ENCODE results near the gene EFCAB6. TPM values are rescaled to one million over a fixed set of nuclear protein-coding genes. Genes with fewer than 3 reads are reported as not detected.

EFCAB6 gene
- total and polyA plus RNA-seq, 10 of the 15 experiments (the other 5 are each of a cell fraction or from before 2014, with no cell fraction given): 0.05 to 0.42 (median 0.19) TPM

DNA sequence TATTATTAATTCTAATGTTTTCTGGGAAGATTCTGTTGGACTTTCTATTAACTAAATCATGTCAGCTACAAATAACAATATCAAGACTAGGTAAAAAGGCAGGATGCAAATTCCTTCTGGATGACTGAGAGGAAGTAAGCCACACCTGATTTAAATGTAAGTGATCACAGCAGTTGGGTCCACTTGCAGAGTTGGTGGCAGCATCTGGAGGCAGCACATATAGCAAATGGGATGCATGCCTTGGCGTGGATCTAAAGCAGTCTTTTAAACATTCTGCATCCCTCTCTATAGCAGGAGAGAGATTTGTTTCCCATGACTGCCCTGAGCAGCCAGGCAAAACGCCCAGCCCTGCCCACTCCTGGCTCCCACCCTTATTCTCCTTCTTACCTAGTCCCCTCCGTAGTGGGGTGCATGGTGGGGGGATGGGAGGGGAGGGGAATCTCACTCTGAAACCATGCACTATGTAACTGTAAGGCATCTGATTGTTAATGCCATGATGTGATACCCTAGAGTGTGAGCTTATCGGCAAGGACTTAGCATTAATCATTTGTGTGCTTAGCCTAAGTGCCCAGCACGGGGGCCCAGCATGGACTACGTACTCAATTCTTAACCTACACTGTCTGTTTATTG lies 130.3 kb downstream of the EFCAB6 start (continued):
- TF ChIP-seq, protein P1, sequence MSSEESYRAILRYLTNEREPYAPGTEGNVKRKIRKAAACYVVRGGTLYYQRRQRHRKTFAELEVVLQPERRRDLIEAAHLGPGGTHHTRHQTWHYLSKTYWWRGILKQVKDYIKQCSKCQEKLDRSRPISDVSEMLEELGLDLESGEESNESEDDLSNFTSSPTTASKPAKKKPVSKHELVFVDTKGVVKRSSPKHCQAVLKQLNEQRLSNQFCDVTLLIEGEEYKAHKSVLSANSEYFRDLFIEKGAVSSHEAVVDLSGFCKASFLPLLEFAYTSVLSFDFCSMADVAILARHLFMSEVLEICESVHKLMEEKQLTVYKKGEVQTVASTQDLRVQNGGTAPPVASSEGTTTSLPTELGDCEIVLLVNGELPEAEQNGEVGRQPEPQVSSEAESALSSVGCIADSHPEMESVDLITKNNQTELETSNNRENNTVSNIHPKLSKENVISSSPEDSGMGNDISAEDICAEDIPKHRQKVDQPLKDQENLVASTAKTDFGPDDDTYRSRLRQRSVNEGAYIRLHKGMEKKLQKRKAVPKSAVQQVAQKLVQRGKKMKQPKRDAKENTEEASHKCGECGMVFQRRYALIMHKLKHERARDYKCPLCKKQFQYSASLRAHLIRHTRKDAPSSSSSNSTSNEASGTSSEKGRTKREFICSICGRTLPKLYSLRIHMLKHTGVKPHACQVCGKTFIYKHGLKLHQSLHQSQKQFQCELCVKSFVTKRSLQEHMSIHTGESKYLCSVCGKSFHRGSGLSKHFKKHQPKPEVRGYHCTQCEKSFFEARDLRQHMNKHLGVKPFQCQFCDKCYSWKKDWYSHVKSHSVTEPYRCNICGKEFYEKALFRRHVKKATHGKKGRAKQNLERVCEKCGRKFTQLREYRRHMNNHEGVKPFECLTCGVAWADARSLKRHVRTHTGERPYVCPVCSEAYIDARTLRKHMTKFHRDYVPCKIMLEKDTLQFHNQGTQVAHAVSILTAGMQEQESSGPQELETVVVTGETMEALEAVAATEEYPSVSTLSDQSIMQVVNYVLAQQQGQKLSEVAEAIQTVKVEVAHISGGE (CRISPR knock-in tag; IDR thresholded peaks at IDR 0.05): no peak
- TF ChIP-seq DPF2 (IDR thresholded peaks at IDR 0.05) (no peak), MLLT1 (IDR thresholded peaks at IDR 0.05) (no peak), CREB1 (IDR thresholded peaks at IDR 0.05; ENCODE audit: low read depth) (no peak), JUNB (IDR thresholded peaks at IDR 0.05) (no peak), YBX1 (IDR thresholded peaks at IDR 0.05) (no peak), ASH2L (IDR thresholded peaks at IDR 0.05; ENCODE audit: borderline replicate concordance, low read depth) (no peak), ZNF217 (IDR thresholded peaks at IDR 0.05) (no peak)
- TF ChIP-seq, protein P2, sequence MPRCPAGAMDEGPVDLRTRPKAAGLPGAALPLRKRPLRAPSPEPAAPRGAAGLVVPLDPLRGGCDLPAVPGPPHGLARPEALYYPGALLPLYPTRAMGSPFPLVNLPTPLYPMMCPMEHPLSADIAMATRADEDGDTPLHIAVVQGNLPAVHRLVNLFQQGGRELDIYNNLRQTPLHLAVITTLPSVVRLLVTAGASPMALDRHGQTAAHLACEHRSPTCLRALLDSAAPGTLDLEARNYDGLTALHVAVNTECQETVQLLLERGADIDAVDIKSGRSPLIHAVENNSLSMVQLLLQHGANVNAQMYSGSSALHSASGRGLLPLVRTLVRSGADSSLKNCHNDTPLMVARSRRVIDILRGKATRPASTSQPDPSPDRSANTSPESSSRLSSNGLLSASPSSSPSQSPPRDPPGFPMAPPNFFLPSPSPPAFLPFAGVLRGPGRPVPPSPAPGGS (IDR thresholded peaks at IDR 0.05; ENCODE audit: borderline replicate concordance, insufficient read depth, low read depth, low read length, poor library complexity, severe bottlenecking): no peak
- TF ChIP-seq, protein P3, sequence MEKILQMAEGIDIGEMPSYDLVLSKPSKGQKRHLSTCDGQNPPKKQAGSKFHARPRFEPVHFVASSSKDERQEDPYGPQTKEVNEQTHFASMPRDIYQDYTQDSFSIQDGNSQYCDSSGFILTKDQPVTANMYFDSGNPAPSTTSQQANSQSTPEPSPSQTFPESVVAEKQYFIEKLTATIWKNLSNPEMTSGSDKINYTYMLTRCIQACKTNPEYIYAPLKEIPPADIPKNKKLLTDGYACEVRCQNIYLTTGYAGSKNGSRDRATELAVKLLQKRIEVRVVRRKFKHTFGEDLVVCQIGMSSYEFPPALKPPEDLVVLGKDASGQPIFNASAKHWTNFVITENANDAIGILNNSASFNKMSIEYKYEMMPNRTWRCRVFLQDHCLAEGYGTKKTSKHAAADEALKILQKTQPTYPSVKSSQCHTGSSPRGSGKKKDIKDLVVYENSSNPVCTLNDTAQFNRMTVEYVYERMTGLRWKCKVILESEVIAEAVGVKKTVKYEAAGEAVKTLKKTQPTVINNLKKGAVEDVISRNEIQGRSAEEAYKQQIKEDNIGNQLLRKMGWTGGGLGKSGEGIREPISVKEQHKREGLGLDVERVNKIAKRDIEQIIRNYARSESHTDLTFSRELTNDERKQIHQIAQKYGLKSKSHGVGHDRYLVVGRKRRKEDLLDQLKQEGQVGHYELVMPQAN (conservative IDR thresholded peaks at IDR 0.05): no peak

All from GM12878 (cell line).